Kidney capillary endothelial cell (primary cell): ENCODE data around the gene ST6GALNAC3.

Source experiments
- DNase-seq: peaks from one replicate; pipeline ENCODE4 v3.0.0-alpha.2; 2018; ENCODE audit warnings: low spot score

ST6GALNAC3 gene

GRCh38 chr1:76433526-76433925, 359.0 kb downstream of the ST6GALNAC3 start:
- no peak for DNase-seq

GRCh38 chr1:76443217-76443616, 368.7 kb downstream of the ST6GALNAC3 start:
- no peak for DNase-seq

DNA sequence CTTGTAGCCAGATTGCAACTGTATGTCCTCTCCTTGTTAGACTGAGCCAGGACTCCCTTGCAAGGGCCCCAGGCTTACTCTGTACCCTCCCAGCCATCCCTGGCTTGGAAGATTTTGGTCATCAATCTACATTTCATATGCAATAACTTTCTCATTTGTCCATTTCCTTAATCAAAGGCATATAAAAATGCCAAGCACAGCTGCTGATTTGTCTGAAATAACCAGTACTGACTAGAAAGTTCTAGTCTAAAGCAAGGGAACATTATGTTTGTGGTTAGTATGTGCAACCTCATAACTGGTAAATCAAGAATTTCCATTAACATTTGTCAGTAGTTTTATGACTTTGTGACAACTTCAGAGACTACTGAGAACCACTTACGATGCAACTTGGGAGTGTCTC, 370.2 kb downstream of the ST6GALNAC3 start:
- no peak for DNase-seq

- no peak for DNase-seq
Measured at GRCh38 chr1:76450229-76450628, 375.7 kb downstream of the ST6GALNAC3 start.

DNA sequence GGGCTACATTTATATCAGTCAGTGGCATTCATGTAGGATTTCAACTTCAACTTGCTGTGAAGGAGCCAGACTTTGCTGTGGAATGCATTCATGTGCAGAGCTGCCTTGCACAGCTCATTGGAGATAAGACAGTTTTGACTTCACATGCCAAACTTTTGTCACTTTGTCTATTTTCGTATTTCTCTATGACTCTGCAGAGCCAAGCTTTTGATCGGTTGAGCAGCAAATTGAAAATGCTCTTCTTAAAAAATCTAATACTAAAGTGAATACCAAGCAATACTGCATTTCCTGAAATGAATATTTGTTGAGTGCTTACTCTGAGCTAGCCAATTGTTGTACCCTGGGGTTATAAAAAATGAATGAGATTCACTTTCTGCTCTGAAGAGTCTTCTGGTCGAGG, 388.7 kb downstream of the ST6GALNAC3 start:
- no peak for DNase-seq

DNA sequence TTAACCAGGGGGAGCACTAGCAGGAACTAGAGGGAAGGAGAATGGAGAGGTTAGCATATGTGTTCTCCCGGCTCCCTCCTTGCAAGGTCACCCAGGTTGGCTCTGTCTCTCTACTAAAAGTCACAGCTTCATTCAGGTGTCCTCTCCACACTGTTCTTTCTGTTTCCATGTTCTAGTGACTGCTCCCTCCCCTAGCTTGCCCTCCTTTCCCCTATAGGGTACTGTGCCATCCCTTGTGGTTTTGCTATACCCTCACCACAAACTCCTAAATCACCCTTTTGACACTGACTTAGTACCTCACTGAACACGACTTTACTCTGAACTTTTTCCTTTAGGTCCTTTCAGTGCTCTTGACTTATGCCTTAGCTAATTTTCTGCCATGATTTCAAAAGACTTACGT, 389.3 kb downstream of the ST6GALNAC3 start:
- no peak for DNase-seq

GRCh38 chr1:76465030-76465429, 390.5 kb downstream of the ST6GALNAC3 start:
- peak; percentile 10 for DNase-seq

DNA sequence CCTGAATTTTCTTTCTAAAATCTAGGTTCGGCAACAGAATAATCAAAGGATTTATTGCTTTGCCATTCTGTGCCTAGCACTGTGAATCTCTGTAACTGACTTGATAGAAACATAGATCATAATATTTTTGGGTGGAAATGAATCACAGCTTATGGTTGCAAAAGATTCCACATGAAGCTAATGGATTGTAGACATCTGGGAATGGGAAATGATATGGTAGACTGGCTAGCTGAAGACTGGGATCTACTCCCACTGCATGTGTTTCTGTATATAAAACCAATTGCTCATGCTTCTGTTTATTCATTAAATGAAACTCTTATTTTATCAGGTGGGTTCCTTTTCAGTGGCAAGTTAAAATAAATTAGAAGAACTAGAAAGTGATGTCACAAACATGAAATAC, 395.6 kb downstream of the ST6GALNAC3 start:
- no peak for DNase-seq

GRCh38 chr1:76471536-76471935, 397.0 kb downstream of the ST6GALNAC3 start:
- no peak for DNase-seq

GRCh38 chr1:76473591-76473990, 399.0 kb downstream of the ST6GALNAC3 start:
- no peak for DNase-seq

DNA sequence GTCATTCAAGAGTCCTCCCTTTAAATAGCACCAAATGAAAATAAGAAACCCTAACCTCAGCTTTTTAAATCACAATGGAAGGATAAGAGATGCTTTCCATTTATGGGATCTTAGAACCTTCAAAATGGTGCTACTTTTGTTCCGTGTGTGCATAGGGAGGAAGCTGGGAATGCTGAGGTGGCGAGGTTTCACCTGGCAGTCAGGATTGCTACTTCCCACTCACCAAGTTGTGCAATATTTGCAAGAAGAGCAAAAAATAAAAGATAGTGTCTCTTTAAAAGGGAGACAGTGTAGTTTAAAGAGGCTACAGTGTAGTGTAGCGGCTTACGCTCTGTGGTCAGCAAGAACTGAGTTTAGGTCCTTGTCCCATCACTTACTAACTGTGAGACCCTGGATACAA, 400.4 kb downstream of the ST6GALNAC3 start:
- DNase-seq: no peak

GRCh38 chr1:76477156-76477555, 402.6 kb downstream of the ST6GALNAC3 start:
- DNase-seq: no peak

DNA sequence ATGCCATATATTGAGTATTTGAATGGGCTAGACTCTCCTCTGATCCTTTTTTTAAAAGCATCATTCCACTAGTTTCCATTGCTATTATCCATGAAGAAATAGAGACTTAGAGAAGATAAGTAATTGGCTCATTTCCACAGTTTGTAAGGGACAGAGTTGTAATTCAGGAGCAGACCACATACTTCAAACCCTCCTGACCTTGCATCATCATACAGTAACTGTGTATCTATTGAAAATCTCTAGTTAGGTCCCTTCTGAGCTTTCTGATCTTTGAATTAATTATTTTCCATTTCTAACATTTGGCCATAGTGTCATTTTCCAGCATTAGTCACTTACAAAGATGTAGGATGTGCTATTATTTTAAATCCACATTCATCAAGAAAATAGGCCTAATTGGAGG, 406.3 kb downstream of the ST6GALNAC3 start:
- no peak for DNase-seq

- DNase-seq: no peak
Measured at GRCh38 chr1:76481672-76482071, 407.1 kb downstream of the ST6GALNAC3 start.

GRCh38 chr1:76482272-76482671, 407.7 kb downstream of the ST6GALNAC3 start:
- no peak for DNase-seq

DNA sequence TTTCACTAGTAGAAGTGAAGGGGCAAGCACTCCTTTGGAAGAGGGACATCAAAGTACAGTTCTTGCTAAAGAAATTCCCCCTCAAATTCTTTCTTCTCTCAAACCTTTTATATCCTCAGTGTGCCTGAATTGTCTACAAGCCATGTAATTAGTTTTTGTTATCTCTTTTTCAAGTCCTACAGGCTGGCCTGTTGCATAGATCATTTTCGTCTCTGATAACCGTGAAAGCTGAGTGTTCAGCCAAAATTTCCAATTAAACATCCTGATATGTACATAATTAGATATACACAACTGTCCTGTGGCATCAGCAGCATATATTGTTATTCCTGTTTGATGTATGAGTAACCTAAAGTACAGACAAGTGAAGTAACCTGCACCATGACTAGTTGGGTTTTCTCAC, 417.2 kb downstream of the ST6GALNAC3 start:
- no peak for DNase-seq

DNA sequence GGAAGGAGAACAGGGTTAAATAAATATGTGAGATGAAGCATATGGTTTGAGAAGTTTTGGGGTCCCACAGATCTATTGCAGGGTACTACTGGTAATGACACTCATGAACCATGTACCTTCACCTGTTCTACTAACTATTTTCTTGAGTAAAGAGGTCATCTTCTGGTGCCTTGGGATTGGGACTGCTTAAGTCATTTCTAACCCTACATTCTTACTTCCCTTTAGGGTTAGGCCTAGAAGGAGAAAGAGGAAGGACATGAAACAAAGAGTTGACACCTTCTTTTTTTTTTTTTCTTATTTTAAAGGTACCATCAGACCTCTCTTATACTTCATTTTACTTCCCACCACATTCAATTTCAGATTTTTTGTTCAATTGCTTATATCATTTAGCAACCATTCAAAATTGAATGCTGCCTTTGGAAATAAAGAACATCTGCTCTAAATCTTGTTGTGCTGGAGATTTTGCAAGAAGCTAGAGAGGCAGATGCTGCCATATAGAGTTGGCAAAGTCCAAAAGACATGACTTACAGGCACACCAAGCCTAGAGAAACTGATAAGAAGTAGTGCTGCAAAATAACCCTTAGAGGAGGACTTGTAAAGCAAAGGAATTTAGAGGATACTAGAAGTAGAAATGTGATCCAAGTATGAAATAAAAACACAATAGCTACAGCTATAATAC, 418.3 kb downstream of the ST6GALNAC3 start:
- no peak for DNase-seq

DNA sequence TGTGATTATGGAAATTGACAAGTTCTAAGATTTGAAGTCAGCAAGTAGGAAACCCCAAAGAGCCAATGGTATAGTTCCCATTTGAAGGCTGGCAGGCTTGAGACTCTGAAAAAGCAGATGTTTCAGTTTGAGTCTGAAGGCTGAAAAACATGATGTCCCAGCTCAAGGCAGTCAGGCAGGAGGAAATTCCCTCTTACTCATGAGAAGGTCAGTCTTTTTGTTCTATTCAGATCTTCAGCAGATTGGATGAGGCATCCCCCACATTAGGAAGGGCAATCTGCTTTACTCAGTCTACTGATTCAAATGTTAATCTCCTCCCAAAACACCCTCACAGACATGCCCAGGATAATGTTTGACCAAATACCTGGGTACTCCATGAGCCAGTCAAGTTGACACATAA, 420.3 kb downstream of the ST6GALNAC3 start:
- DNase-seq: peak; percentile 64

- DNase-seq: no peak
Measured at GRCh38 chr1:76496871-76497270, 422.3 kb downstream of the ST6GALNAC3 start.

DNA sequence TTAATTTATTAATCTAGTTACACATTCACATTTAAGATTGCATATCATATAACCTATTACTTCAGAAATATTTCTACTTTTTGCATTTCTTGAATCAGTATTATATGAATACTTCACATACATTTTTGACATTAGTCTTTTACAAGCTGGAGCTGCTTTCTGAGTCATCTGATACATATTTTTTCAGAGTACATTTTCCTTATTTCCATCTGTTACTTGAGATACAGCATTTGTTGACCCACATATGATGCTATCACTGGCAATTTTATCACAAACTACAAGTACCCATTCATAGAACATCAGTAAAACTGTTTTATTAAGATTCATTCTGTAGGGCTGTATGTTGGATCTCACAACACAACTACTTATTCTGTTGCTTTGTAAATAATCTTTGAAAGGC, 425.6 kb downstream of the ST6GALNAC3 start:
- DNase-seq: no peak

DNA sequence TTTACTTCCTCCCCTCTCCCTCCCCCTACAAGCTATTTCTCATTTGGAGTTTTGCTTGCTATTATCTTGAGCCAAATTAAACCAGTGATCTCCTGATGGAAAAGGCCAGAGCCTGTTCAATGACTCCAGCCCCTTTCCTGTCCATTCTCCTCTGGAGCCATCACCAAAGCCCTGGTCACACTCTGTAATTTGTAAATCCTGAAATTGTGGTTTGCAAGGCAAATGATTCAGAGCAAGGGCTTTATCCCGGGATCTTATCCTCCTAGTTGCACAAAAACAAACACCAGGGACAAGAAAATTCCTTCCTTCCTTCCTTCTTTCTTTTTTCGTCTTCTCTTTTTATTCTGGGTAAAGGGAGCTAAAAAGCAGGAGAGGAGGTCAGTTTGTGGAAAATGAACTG, 426.6 kb downstream of the ST6GALNAC3 start:
- no peak for DNase-seq

DNA sequence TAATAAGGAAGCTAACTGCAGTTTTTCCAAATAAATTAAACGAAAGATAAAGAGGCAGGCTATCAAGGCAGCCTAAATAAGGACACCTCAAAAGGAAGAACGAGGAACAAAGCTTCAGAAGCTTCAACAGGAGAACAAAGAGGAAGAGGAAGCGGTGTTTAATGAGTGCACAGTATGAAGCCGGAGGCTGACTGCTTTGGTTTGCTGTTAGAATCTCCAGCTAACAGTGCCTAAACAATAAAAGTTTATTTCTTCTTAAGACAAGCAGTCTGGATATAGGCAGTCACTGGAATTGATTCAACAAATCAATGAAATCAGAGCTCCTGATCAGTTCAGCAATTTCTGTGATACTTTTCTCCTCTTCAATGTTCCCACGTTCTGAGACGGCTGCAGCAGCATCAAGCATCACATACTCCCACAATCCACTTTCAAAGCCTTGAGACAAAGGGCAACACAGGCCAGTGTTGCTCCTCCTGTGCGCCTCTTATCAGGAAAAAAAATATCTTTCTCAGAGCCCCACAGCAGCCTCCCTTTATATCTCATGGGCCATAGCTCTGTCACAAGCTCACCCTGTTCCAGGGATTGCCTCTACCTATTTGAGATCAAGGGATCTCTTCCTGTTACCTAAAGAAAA, 427.2 kb downstream of the ST6GALNAC3 start:
- no peak for DNase-seq

- DNase-seq: no peak
Measured at GRCh38 chr1:76503100-76503499, 428.6 kb downstream of the ST6GALNAC3 start.

DNA sequence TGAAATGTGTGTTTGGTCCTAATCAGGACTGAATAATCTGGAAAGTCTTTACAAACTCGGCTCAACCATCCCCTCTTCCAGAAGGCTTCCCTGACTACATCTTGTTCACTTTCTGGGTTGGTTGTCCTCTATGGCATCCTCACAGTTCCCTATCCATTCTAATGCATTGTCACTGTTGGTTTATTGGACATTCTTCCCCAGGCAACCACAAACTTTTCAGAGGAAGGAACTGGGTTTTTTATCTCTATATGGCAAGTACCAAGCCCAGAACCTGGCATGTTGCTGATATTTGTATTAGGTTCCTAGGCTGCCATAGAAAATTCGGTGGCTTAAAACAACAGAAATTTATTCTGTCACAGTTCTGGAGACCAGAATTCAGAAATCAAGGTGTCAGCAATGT, 429.2 kb downstream of the ST6GALNAC3 start:
- no peak for DNase-seq
